ENCODE data around the gene TBKBP1. TPM values are rescaled to one million over a fixed set of nuclear protein-coding genes. Genes with fewer than 3 reads are reported as not detected.

The TBKBP1 gene
- total RNA-seq, 1 donor from 2014 or later = 10.7 TPM

Other genes with a start within 250 kb of the TBKBP1 start
- gene NPEPPS, start 163.1 kb upstream of the TBKBP1 start, total RNA-seq = 168 and 387 TPM in 2 replicates
- gene KPNB1, start 44.2 kb upstream of the TBKBP1 start, total RNA-seq = 421 and 446 TPM in 2 replicates
- gene TBX21, start 39.1 kb downstream of the TBKBP1 start, total RNA-seq = not detected in 2 replicates
- 6.6 and 11.3 TPM in 2 replicates for gene OSBPL7, start 127.6 kb downstream of the TBKBP1 start, total RNA-seq
- 21.0 and 25.4 TPM in 2 replicates for gene MRPL10, start 137.4 kb downstream of the TBKBP1 start, total RNA-seq
- gene LRRC46, start 137.5 kb downstream of the TBKBP1 start, total RNA-seq = 0.45 TPM in 1 of 2 replicates, not detected in the other
- gene SCRN2, start 147.1 kb downstream of the TBKBP1 start, total RNA-seq = 21.3 and 50.4 TPM in 2 replicates
- gene SP6, start 157.0 kb downstream of the TBKBP1 start, total RNA-seq = 0.87 and 1.2 TPM in 2 replicates
- 0.35 and 3.1 TPM in 2 replicates for gene SP2, start 202.1 kb downstream of the TBKBP1 start, total RNA-seq
- gene PNPO, start 247.4 kb downstream of the TBKBP1 start, total RNA-seq = 76.7 and 77.6 TPM in 2 replicates

Measured in renal cortical epithelial cell (primary cell).